Stimulated activated naive CD8-positive, alpha-beta T cell treated with anti-CD3 and anti-CD28 coated beads, Interleukin-15, Interleukin-2, amounts not matched to agents 100 U/mL and 50 U/mL, for 24 hours (primary cell): ENCODE results near the gene TCEANC2.
"Not testable (repeated sequence)": the region's sequence is repeated elsewhere in the genome, so short reads cannot be mapped to it uniquely, and the experiment has no call there.

Source experiments
- ATAC-seq: fragments of 150-1000 bp; cut with Tn5 transposase; one replicate; pipeline ENCODE4 v1.10.0; 2021
- DNase-seq: peaks from one replicate; pipeline ENCODE4 v3.0.0; 2021

Gene TCEANC2

GRCh38 chr1:54086754-54087153, 33.3 kb downstream of the TCEANC2 start:
- ATAC-seq (no peak), DNase-seq (no peak)

- no peak for ATAC-seq
- no peak for DNase-seq
Measured at GRCh38 chr1:54088385-54088784, 35.0 kb downstream of the TCEANC2 start.

GRCh38 chr1:54091666-54092065, 38.3 kb downstream of the TCEANC2 start:
- no peak for DNase-seq

GRCh38 chr1:54094001-54094729, 40.8 kb downstream of the TCEANC2 start:
- no peak for ATAC-seq
- DNase-seq: no peak

More at GRCh38 chr1:54091666-54092065, 38.3 kb downstream of the TCEANC2 start:
- no peak for ATAC-seq

GRCh38 chr1:54094730-54095105, 41.3 kb downstream of the TCEANC2 start:
- not testable (repeated sequence) for DNase-seq, ATAC-seq

- no peak for ATAC-seq
Measured at GRCh38 chr1:54095546-54096226, 42.3 kb downstream of the TCEANC2 start.

GRCh38 chr1:54096227-54096876, 42.9 kb downstream of the TCEANC2 start:
- no peak for ATAC-seq
- DNase-seq: no peak

More at GRCh38 chr1:54095546-54096226, 42.3 kb downstream of the TCEANC2 start:
- no peak for DNase-seq

- DNase-seq (no peak), ATAC-seq (no peak)
Measured at GRCh38 chr1:54096877-54097240, 43.5 kb downstream of the TCEANC2 start.

GRCh38 chr1:54099061-54099610, 45.7 kb downstream of the TCEANC2 start:
- no peak for ATAC-seq
- no peak for DNase-seq

- no peak for ATAC-seq
Measured at GRCh38 chr1:54100500-54100899, 47.1 kb downstream of the TCEANC2 start.

GRCh38 chr1:54103414-54103813, 50.0 kb downstream of the TCEANC2 start:
- ATAC-seq (no peak), DNase-seq (no peak)

More at GRCh38 chr1:54100500-54100899, 47.1 kb downstream of the TCEANC2 start:
- DNase-seq: no peak

GRCh38 chr1:54104613-54105012, 51.2 kb downstream of the TCEANC2 start:
- DNase-seq, ATAC-seq: not testable (repeated sequence)

GRCh38 chr1:54105080-54105479, 51.7 kb downstream of the TCEANC2 start:
- ATAC-seq: no peak

GRCh38 chr1:54105736-54106269, 52.4 kb downstream of the TCEANC2 start:
- no peak for ATAC-seq

More at GRCh38 chr1:54105080-54105479, 51.7 kb downstream of the TCEANC2 start:
- no peak for DNase-seq

GRCh38 chr1:54107131-54107530, 53.7 kb downstream of the TCEANC2 start:
- ATAC-seq (no peak), DNase-seq (no peak)

More at GRCh38 chr1:54105736-54106269, 52.4 kb downstream of the TCEANC2 start:
- DNase-seq: no peak

GRCh38 chr1:54108156-54108555, 54.7 kb downstream of the TCEANC2 start:
- DNase-seq (no peak), ATAC-seq (no peak)

- DNase-seq (no peak), ATAC-seq (no peak)
Measured at GRCh38 chr1:54109129-54110090, 56.0 kb downstream of the TCEANC2 start.

- no peak for ATAC-seq
Measured at GRCh38 chr1:54110996-54111395, 57.6 kb downstream of the TCEANC2 start.

GRCh38 chr1:54111624-54112023, 58.2 kb downstream of the TCEANC2 start:
- DNase-seq (no peak), ATAC-seq (no peak)

More at GRCh38 chr1:54110996-54111395, 57.6 kb downstream of the TCEANC2 start:
- DNase-seq: no peak

GRCh38 chr1:54112027-54112426, 58.6 kb downstream of the TCEANC2 start:
- DNase-seq: no peak
- no peak for ATAC-seq

GRCh38 chr1:54112705-54113368, 59.4 kb downstream of the TCEANC2 start:
- DNase-seq (no peak), ATAC-seq (no peak)
